ENCODE measurements around the gene TMEM82.

TMEM82 gene

GRCh38 chr1:15770313-15770962 lies 28.1 kb downstream of the TMEM82 start:
- H3K4me1 Mint-ChIP-seq, result no peaks in the 10 kb centered on the region

GRCh38 chr1:15771836-15772515 lies 29.7 kb downstream of the TMEM82 start:
- DNase-seq (ENCODE audit: low spot score in 2 of 2) (no peak), ATAC-seq (no peak)
- Mint-ChIP-seq H3K27ac (no peak overlapping the region), H3K9me3 (no peaks in the 10 kb centered on the region), H3K4me3 (no peak overlapping the region), H3K4me1 (no peaks in the 10 kb centered on the region), H3K36me3 (no peaks in the 10 kb centered on the region)

More at GRCh38 chr1:15770313-15770962, 28.1 kb downstream of the TMEM82 start:
- no peaks in the 10 kb centered on the region for H3K9me3 Mint-ChIP-seq
- no peak for DNase-seq (ENCODE audit: low spot score in 2 of 2)
- ATAC-seq, result no peak
- no peaks in the 10 kb centered on the region for H3K36me3 Mint-ChIP-seq
- no peak overlapping the region for H3K27ac Mint-ChIP-seq
- H3K4me3 Mint-ChIP-seq, result no peak overlapping the region

GRCh38 chr1:15775706-15776105 lies 33.4 kb downstream of the TMEM82 start:
- no peaks in the 10 kb centered on the region for H3K36me3 Mint-ChIP-seq
- no peak overlapping the region for H3K27ac Mint-ChIP-seq
- DNase-seq (ENCODE audit: low spot score in 2 of 2) (no peak), ATAC-seq (no peak)
- no peaks in the 10 kb centered on the region for H3K4me1 Mint-ChIP-seq
- no peaks in the 10 kb centered on the region for H3K9me3 Mint-ChIP-seq
- no peak overlapping the region for H3K4me3 Mint-ChIP-seq

- ATAC-seq, result no peak
- Mint-ChIP-seq H3K27ac (no peak overlapping the region), H3K36me3 (no peaks in the 10 kb centered on the region), H3K9me3 (no peaks in the 10 kb centered on the region), H3K4me1 (no peaks in the 10 kb centered on the region), H3K4me3 (no peak overlapping the region)
- DNase-seq (ENCODE audit: low spot score in 2 of 2), result no peak
These were observed 35.8 kb downstream of the TMEM82 start for GRCh38 chr1:15777909-15778707.

GRCh38 chr1:15785683-15786082 lies 43.4 kb downstream of the TMEM82 start:
- Mint-ChIP-seq H3K4me3 (no peak overlapping the region), H3K27ac (no peak overlapping the region), H3K4me1 (no peaks in the 10 kb centered on the region), H3K36me3 (no peaks in the 10 kb centered on the region), H3K9me3 (no peaks in the 10 kb centered on the region)
- ATAC-seq (no peak), DNase-seq (ENCODE audit: low spot score in 2 of 2) (no peak)

- no peak for DNase-seq (ENCODE audit: low spot score in 2 of 2)
- Mint-ChIP-seq H3K4me1 (no peaks in the 10 kb centered on the region), H3K27ac (no peak overlapping the region), H3K4me3 (no peak overlapping the region), H3K9me3 (no peaks in the 10 kb centered on the region), H3K36me3 (no peaks in the 10 kb centered on the region)
- no peak for ATAC-seq
These were observed 44.3 kb downstream of the TMEM82 start for GRCh38 chr1:15786581-15786980.

- Mint-ChIP-seq H3K9me3 (no peaks in the 10 kb centered on the region), H3K4me1 (peaks cover 6% of the 10 kb centered on the region), H3K36me3 (no peaks in the 10 kb centered on the region), H3K27ac (no peak overlapping the region), H3K4me3 (no peak overlapping the region)
- no peak for DNase-seq (ENCODE audit: low spot score in 2 of 2)
- ATAC-seq, result no peak
These were observed 46.5 kb downstream of the TMEM82 start for GRCh38 chr1:15788624-15789301.

- Mint-ChIP-seq H3K4me3 (no peak overlapping the region), H3K9me3 (no peaks in the 10 kb centered on the region), H3K4me1 (peaks cover 12% of the 10 kb centered on the region), H3K27ac (no peak overlapping the region), H3K36me3 (no peaks in the 10 kb centered on the region)
- ATAC-seq (no peak), DNase-seq (ENCODE audit: low spot score in 2 of 2) (no peak)
These were observed 53.8 kb downstream of the TMEM82 start for GRCh38 chr1:15796086-15796462.

Measured in stimulated activated effector memory CD8-positive, alpha-beta T cell treated with anti-CD3 and anti-CD28 coated beads, Interleukin-12 subunit alpha, Interleukin-12 subunit beta, amount 100 ng/mL, for 72 hours (primary cell).